Measurements from ENCODE around the gene SPEF1.

SPEF1 gene

GRCh38 chr20:3729378-3729777, 51.9 kb downstream of the SPEF1 start:
- no peak overlapping the region for H3K9ac ChIP-seq (ENCODE audit: low read length)
- H3K4me1 ChIP-seq (ENCODE audit: control insufficient read depth, low read depth, low read length), result peaks cover 5% of the 10 kb centered on the region
- no peak overlapping the region for H3K27ac ChIP-seq (ENCODE audit: low read length)
- no peak overlapping the region for H3K4me3 ChIP-seq (ENCODE audit: low read length)
- H3K27me3 ChIP-seq (ENCODE audit: control insufficient read depth, insufficient read depth, low read length), result peaks cover 29% of the 10 kb centered on the region
- H3K36me3 ChIP-seq (ENCODE audit: control insufficient read depth, low read depth, low read length), result no peaks in the 10 kb centered on the region
- H3K9me3 ChIP-seq (ENCODE audit: control insufficient read depth, low read depth, low read length), result no peaks in the 10 kb centered on the region

- H3K9me3 ChIP-seq (ENCODE audit: control insufficient read depth, low read depth, low read length), result no peaks in the 10 kb centered on the region
- H3K9ac ChIP-seq (ENCODE audit: low read length), result no peak overlapping the region
- no peak overlapping the region for H3K4me3 ChIP-seq (ENCODE audit: low read length)
- H3K4me1 ChIP-seq (ENCODE audit: control insufficient read depth, low read depth, low read length), result peaks cover 5% of the 10 kb centered on the region
- H3K36me3 ChIP-seq (ENCODE audit: control insufficient read depth, low read depth, low read length), result no peaks in the 10 kb centered on the region
- no peak overlapping the region for H3K27ac ChIP-seq (ENCODE audit: low read length)
- H3K27me3 ChIP-seq (ENCODE audit: control insufficient read depth, insufficient read depth, low read length), result peaks cover 29% of the 10 kb centered on the region
Observed at GRCh38 chr20:3728876-3729275, 52.4 kb downstream of the SPEF1 start.

- no peak overlapping the region for H3K4me3 ChIP-seq (ENCODE audit: low read length)
- H3K4me1 ChIP-seq (ENCODE audit: control insufficient read depth, low read depth, low read length), result peaks cover 5% of the 10 kb centered on the region
- no peaks in the 10 kb centered on the region for H3K9me3 ChIP-seq (ENCODE audit: control insufficient read depth, low read depth, low read length)
- no peaks in the 10 kb centered on the region for H3K36me3 ChIP-seq (ENCODE audit: control insufficient read depth, low read depth, low read length)
- H3K27ac ChIP-seq (ENCODE audit: low read length), result no peak overlapping the region
- no peak overlapping the region for H3K9ac ChIP-seq (ENCODE audit: low read length)
- peaks cover 24% of the 10 kb centered on the region for H3K27me3 ChIP-seq (ENCODE audit: control insufficient read depth, insufficient read depth, low read length)
Observed at GRCh38 chr20:3728354-3728753, 52.9 kb downstream of the SPEF1 start.
